Common myeloid progenitor, CD34-positive (primary cell): ENCODE data around the gene IFITM10.
"Not testable (repeated sequence)": the region's sequence is repeated elsewhere in the genome, so short reads cannot be mapped to it uniquely, and the experiment has no call there.

ENCODE experiments used
- CTCF ChIA-PET: fragments of 350-600 bp; sonication (Branson Sonifier 250); formaldehyde crosslinking; loops from one replicate; lab custom pipeline; 2021; ENCODE audit warnings: antibody characterized with exemption; lab: Charles Lee
- POLR2A ChIA-PET: fragments of 350-600 bp; sonication (Branson Sonifier 250); formaldehyde crosslinking; loops from one replicate; lab custom pipeline; 2021; ENCODE audit warnings: antibody characterized with exemption; lab: Charles Lee
- DNase-seq, 3 donors: peaks; one replicate each; pipeline versions ENCODE4 v3.0.0 to v3.0.0-alpha.2; 2013
- H3K27ac ChIP-seq, 2 experiments: 1 replicate in 1 of 2; 2 replicates in 1 of 2; pipeline ENCODE4 v1.7.0; 2013; ENCODE audit warnings: inconsistent platforms in 2 of 2, low read length in 2 of 2, mild to moderate bottlenecking in 2 of 2, low read depth in 1 of 2, moderate library complexity in 1 of 2; ENCODE audit not compliant: severe bottlenecking in 2 of 2, insufficient read depth in 1 of 2, poor library complexity in 1 of 2
- H3K27me3 ChIP-seq, 5 experiments: replicated peaks in 2 of 5; 1 replicate in 3 of 5; 2 replicates in 2 of 5; pipeline versions ENCODE4 v1.6.1 to v1.7.0; 2013; ENCODE audit warnings: low read length in 4 of 5, mild to moderate bottlenecking in 2 of 5, moderate library complexity in 2 of 5, inconsistent platforms in 1 of 5; ENCODE audit not compliant: insufficient read depth in 5 of 5, control insufficient read depth in 4 of 5
- H3K36me3 ChIP-seq, 4 experiments: 1 replicate in 2 of 4; 2 replicates in 2 of 4; pipeline versions ENCODE4 v1.6.1 to v1.7.0; 2013; ENCODE audit warnings: low read length in 3 of 4, control low read depth in 1 of 4, mild to moderate bottlenecking in 1 of 4; ENCODE audit not compliant: control insufficient read depth in 4 of 4, insufficient read depth in 4 of 4
- H3K4me1 ChIP-seq, 4 experiments: 1 replicate in 3 of 4; 2 replicates in 1 of 4; pipeline versions ENCODE4 v1.6.1 to v1.7.1; 2013; ENCODE audit warnings: low read length in 3 of 4, mild to moderate bottlenecking in 3 of 4, control low read depth in 1 of 4, inconsistent platforms in 1 of 4, moderate library complexity in 1 of 4; ENCODE audit not compliant: control insufficient read depth in 4 of 4, insufficient read depth in 4 of 4; ENCODE audit errors: control extremely low read depth in 1 of 4
- H3K4me3 ChIP-seq, 7 experiments: 1 replicate in 4 of 7; 2 replicates in 3 of 7; pipeline versions ENCODE4 v1.5.1 to v1.7.0; 2013; ENCODE audit warnings: mild to moderate bottlenecking in 7 of 7, low read length in 6 of 7, moderate library complexity in 6 of 7, inconsistent platforms in 2 of 7, low read depth in 2 of 7, control low read depth in 1 of 7; ENCODE audit not compliant: insufficient read depth in 4 of 7, control insufficient read depth in 1 of 7; ENCODE audit errors: extremely low read depth in 1 of 7
- H3K9me3 ChIP-seq, 5 experiments: 1 replicate in 4 of 5; 2 replicates in 1 of 5; pipeline versions ENCODE4 v1.6.1 to v1.7.1; 2013; ENCODE audit warnings: low read length in 4 of 5, mild to moderate bottlenecking in 2 of 5, inconsistent platforms in 1 of 5, low read depth in 1 of 5, moderate library complexity in 1 of 5; ENCODE audit not compliant: control insufficient read depth in 4 of 5, insufficient read depth in 2 of 5; ENCODE audit errors: control extremely low read depth in 1 of 5
- WGBS: methylation state at CpG from one replicate; pipeline ENCODE4 v1.1.5; 2013; ENCODE audit not compliant: insufficient coverage; 5-methylcytosine and 5-hydroxymethylcytosine counted together

IFITM10 gene

DNA sequence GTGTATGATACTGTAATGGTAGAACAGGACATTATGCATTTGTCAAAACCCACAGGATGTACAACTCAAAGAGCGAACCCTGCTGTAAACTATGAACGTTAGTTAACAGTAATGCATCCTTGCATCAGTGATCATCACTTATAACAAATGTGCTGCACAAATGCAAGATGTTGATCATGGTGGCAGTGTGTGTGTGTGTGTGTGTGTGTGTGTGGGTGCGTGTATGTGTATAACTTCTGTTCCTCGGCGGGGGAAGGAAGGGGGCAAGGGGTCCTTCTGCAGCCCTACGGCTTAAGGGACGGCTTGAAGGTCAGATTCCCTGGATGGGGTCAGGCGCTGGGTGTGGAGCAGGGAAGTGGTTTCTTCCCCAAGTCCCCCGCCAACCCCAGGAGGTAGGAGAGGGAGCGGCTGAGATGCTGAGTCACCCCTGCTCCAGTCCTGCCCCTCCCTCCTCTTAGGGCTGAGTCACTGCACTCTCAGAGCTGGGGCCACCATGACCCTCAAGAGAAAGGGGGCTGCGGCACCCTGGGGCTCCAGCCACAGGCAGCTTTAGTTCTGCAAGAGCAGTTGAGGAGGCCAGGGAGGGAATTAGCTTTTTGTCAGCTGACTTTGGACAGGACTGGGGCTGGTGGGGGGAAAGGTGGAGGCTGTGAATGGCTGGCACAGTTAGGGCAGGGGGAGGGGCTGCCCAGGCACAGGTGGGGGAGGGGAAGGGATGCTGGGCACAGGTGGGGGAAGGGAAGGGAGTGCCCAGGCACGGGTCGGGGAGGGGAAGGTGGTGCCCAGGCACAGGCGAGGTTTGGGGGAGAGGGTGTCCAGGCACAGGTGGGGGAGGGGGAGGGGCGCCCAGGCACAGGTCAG lies 22.1 kb upstream of the IFITM10 start:
- H3K4me3 ChIP-seq = peak overlapping the region in 5 of 7 experiments; percentile 3 to 56 (median 37)
- POLR2A ChIA-PET = interaction anchor here (0.6 to 1.4 kb wide), 3 partner anchors 10 to 21 kb away, joined by 3 read pairs; no protein-coding TSS in a partner anchor
- H3K27ac ChIP-seq = peak overlapping the region in 1 of 2 experiments; percentile 10

DNA sequence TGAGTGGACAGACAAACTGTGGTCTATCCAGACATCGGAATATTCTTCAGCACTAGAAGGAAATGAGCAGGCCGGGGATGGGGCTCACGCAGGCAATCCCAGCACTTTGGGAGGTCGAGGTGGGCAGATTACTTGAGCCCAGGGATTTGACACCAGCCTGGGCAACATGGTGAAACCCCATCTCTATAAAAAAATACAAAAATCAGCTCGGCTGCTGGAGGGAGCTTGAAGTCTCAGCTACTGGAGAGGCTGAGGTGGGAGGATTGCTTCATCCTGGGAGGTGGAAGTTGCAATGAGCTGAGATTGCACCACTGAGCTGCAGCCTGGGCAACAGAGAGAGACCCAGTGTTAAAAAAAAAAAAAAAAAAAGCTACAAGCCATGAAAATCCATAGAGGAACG lies 21.3 kb upstream of the IFITM10 start:
- ChIA-PET CTCF (interaction anchor here (1.7 kb wide), 1 partner anchor 78 kb away, joined by 5 read pairs; no protein-coding TSS in a partner anchor), POLR2A (interaction anchor here (0.6 to 1.4 kb wide), 2 partner anchors 12 to 199 kb away, joined by 3 to 5 read pairs; no protein-coding TSS in a partner anchor)
- Histone ChIP-seq H3K27ac (no peak overlapping the region), H3K4me3 (no peak overlapping the region), H3K9me3 (peaks cover 0 to 4% (median 2%) of the 10 kb centered on the region in 5 experiments), H3K27me3 (no peaks in the 10 kb centered on the region), H3K4me1 (peaks cover 4 to 30% (median 24%) of the 10 kb centered on the region in 4 experiments), H3K36me3 (no peaks in the 10 kb centered on the region)
- DNase-seq = no peak
- 95% methylated on average over 5 of the region's 6 CpGs for WGBS

More for the DNA sequence above, 22.1 kb upstream of the IFITM10 start:
- CTCF ChIA-PET = interaction anchor here (0.7 to 1.8 kb wide), 10 partner anchors 15 to 118 kb away, joined by 3 to 7 read pairs (median 4); no protein-coding TSS in a partner anchor
- H3K36me3 ChIP-seq = no peaks in the 10 kb centered on the region
- 0% methylated on average over 5 of the region's 15 CpGs for WGBS
- peaks cover 0 to 4% (median 2%) of the 10 kb centered on the region in 5 experiments for H3K9me3 ChIP-seq
- no peaks in the 10 kb centered on the region for H3K27me3 ChIP-seq
- H3K4me1 ChIP-seq = peaks cover 4 to 32% (median 25%) of the 10 kb centered on the region in 4 experiments
- peak; percentile 92 to 98 (median 97) for DNase-seq

DNA sequence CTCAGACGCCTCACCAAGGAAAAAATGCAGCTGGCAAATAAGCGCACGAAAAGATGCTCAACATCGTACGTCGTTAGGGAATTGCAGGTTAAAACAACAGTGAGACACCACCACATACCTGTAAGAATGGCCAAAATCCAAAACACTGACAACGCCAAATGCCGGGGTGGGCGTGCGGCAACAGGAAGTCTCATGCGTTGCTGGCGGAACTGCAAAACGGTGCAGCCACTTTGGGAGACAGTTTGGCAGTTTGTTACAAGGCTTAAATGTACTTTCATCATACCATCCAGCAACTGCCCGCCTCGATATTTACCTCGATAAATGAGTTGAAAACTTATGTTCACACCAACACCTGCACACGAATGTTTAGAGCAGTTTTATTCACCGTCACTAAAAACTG lies 20.9 kb upstream of the IFITM10 start:
- Histone ChIP-seq H3K4me3 (peak overlapping the region in 1 of 7 experiments; percentile 27), H3K27ac (no peak overlapping the region), H3K4me1 (peaks cover 4 to 30% (median 24%) of the 10 kb centered on the region in 4 experiments), H3K36me3 (no peaks in the 10 kb centered on the region), H3K9me3 (peaks cover 0 to 2% (median under 1%) of the 10 kb centered on the region in 5 experiments), H3K27me3 (no peaks in the 10 kb centered on the region)
- POLR2A ChIA-PET = interaction anchor here (0.6 to 1.4 kb wide), 2 partner anchors 13 to 198 kb away, joined by 3 to 5 read pairs; no protein-coding TSS in a partner anchor
- CTCF ChIA-PET = no interaction called here
- WGBS = 85% methylated on average over 17 of the region's 18 CpGs
- DNase-seq = no peak

DNA sequence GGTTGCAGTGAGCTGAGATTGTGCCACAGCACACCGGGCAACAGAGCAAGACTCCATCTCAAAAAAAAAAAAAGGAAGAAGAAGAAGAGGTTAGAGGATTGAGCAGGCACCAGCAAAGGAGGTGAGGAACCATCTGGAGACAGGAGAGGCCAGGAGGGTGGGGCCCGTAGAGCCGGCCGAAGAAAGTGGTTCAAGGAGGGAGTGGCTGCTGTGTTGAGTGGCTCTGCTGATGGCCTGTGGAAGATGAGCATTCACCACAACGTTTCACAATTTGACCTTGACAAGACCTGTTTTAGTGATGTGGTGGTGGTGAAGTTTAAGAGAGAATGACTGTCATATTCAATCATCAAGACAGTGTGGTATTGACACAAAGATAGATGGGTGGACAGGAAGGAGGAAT lies 20.1 kb upstream of the IFITM10 start:
- Histone ChIP-seq H3K9me3 (no peaks in the 10 kb centered on the region), H3K4me3 (peak overlapping the region in 1 of 7 experiments; percentile 5), H3K36me3 (no peaks in the 10 kb centered on the region), H3K27me3 (no peaks in the 10 kb centered on the region), H3K4me1 (peaks cover 4 to 30% (median 24%) of the 10 kb centered on the region in 4 experiments), H3K27ac (no peak overlapping the region)
- CTCF ChIA-PET = interaction anchor here (0.8 to 1.1 kb wide), 3 partner anchors 30 to 37 kb away, joined by 3 read pairs; no protein-coding TSS in a partner anchor
- DNase-seq = no peak
- 88% methylated on average over 4 of the region's 5 CpGs for WGBS
- POLR2A ChIA-PET = no interaction called here

DNA sequence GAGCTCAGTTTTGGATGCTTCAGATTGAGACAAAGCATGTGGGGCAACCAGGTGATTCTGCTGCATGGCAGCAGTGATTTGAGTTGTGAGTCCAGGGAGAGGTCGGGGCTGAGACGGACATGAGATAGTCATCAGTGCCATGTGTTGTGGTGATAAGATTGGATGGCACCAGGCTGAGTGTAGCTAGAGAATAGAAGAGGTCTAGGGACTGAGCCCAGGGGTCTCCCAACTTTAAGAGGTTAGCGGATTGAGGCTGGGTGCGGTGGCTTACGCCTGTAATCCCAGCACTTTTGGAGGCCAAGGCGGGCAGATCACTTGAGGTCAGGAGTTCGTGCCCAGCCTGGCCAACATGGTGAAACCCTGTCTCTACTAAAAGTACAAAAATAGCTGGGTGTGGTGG lies 19.7 kb upstream of the IFITM10 start:
- Histone ChIP-seq H3K27ac (no peak overlapping the region), H3K4me1 (peaks cover 4 to 30% (median 24%) of the 10 kb centered on the region in 4 experiments), H3K4me3 (no peak overlapping the region), H3K9me3 (no peaks in the 10 kb centered on the region), H3K27me3 (no peaks in the 10 kb centered on the region), H3K36me3 (no peaks in the 10 kb centered on the region)
- POLR2A ChIA-PET = no interaction called here
- CTCF ChIA-PET = interaction anchor here (0.8 to 1.3 kb wide), 4 partner anchors 19 to 36 kb away, joined by 3 read pairs; no protein-coding TSS in a partner anchor
- WGBS = 88% methylated on average over 6 of the region's 7 CpGs
- DNase-seq = no peak

DNA sequence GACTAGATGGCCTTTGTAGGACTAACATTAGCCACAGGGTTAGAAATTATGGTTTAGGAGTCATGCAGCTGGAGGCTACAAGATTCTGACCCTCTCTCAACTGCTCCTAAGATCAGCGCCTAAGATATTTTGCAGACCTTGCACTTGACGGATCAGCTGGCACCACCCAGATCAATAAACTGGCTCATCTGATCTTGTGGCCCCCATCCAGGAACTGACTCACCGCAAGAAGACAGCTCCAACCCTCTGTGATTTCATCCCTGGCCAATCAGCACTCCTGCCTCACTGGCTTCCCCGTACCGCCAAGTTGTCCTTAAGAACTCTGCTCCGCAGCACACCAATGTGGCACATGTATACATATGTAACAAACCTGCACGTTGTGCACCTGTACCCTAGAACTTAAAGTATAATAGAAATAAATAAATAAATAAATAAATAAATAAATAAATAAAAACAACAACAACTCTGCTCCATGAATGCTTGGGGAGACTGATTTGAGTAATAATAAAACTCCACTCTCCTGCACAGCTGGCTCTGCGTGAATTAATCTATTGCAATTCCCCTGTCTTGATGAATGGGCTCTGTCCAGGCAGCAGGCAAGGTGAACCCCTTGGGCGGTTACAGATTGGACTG lies 19.0 kb upstream of the IFITM10 start:
- POLR2A ChIA-PET, H3K27ac ChIP-seq, H3K27me3 ChIP-seq, H3K9me3 ChIP-seq, H3K4me3 ChIP-seq, DNase-seq, H3K36me3 ChIP-seq: not testable (repeated sequence)
- 99% methylated on average over 7 of the region's 9 CpGs for WGBS
- H3K4me1 ChIP-seq = peaks cover 4 to 32% (median 26%) of the 10 kb centered on the region in 4 experiments
- CTCF ChIA-PET = interaction anchor here (1.0 to 1.3 kb wide), 2 partner anchors 18 to 36 kb away, joined by 3 read pairs; no protein-coding TSS in a partner anchor
